Breast epithelium (tissue), 3 donors: ENCODE data around the gene TMEFF1.

Experiments
- POLR2A ChIP-seq: fragments of 450-650 bp; IDR thresholded peaks from one replicate; pipeline ENCODE4 v1.6.1; 2016; ENCODE audit warnings: antibody characterized with exemption, mild to moderate bottlenecking, moderate library complexity
- TF ChIP-seq, protein P1 (sequence below), 3 donors: fragments of 450-650 bp; IDR thresholded peaks; one replicate each; pipeline ENCODE4 v1.5.1; 2016 to 2017; ENCODE audit warnings: antibody characterized with exemption in 3 of 3, mild to moderate bottlenecking in 3 of 3, moderate library complexity in 3 of 3

DNA sequence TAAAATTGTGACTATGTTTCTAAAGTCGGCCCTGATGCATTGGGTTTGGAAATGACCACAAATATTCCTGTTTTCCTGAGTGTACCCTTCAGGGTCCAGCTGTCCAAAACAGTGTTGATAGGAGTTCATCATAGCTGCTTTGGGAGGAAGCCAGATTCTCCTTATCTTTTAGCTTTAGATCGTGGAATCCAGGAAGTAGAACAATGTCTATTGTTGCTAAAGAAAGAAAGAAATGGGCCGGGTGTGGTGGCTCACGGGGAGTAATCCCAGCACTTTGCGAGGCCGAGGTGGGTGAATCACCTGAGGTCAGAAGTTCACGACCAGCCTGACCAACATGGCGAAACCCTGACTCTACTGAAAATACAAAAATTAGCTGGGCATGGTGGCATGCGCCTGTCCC is 114.4 kb downstream of the TMEFF1 start:
- TF ChIP-seq POLR2A = no peak
- TF ChIP-seq, protein P1, sequence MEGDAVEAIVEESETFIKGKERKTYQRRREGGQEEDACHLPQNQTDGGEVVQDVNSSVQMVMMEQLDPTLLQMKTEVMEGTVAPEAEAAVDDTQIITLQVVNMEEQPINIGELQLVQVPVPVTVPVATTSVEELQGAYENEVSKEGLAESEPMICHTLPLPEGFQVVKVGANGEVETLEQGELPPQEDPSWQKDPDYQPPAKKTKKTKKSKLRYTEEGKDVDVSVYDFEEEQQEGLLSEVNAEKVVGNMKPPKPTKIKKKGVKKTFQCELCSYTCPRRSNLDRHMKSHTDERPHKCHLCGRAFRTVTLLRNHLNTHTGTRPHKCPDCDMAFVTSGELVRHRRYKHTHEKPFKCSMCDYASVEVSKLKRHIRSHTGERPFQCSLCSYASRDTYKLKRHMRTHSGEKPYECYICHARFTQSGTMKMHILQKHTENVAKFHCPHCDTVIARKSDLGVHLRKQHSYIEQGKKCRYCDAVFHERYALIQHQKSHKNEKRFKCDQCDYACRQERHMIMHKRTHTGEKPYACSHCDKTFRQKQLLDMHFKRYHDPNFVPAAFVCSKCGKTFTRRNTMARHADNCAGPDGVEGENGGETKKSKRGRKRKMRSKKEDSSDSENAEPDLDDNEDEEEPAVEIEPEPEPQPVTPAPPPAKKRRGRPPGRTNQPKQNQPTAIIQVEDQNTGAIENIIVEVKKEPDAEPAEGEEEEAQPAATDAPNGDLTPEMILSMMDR (IDR thresholded peaks at IDR 0.05) = no peak
